SK-N-MC (cell line): Measurements from ENCODE around the gene GPR157.
"Not testable (repeated sequence)": the region's sequence is repeated elsewhere in the genome, so short reads cannot be mapped to it uniquely, and the experiment has no call there.

Experiments
- DNase-seq: peaks from one replicate; pipeline ENCODE4 v3.0.0-alpha.2; 2011; ENCODE audit warnings: low read depth, low spot score
- H3K27ac ChIP-seq: fragments of 200-600 bp; sonication (generic); 2 replicates; pipeline ENCODE4 v1.5.1; 2016; ENCODE audit warnings: mixed run types
- H3K36me3 ChIP-seq: fragments of 200-600 bp; sonication (generic); 2 replicates; pipeline ENCODE4 v1.6.1; 2017; ENCODE audit warnings: antibody characterized with exemption, low read length, mixed read lengths; ENCODE audit not compliant: insufficient read depth
- H3K4me3 ChIP-seq: fragments of 200-600 bp; sonication (generic); 2 replicates; pipeline ENCODE4 v1.5.1; 2016
- H3K9ac ChIP-seq: fragments of 200-600 bp; sonication (generic); 2 replicates; pipeline ENCODE4 v1.8.0; 2017; ENCODE audit warnings: mixed run types, mixed read lengths; ENCODE audit not compliant: insufficient read length
- H3K9me3 ChIP-seq: fragments of 200-600 bp; sonication (generic); 2 replicates; pipeline ENCODE4 v1.6.1; 2017; ENCODE audit warnings: low read depth, mild to moderate bottlenecking, antibody characterized with exemption, low read length, moderate library complexity, mixed read lengths
- EZH2 ChIP-seq: fragments of 200-600 bp; sonication (generic); IDR thresholded peaks from one replicate; pipeline ENCODE4 v1.6.1; 2017; ENCODE audit warnings: antibody characterized with exemption
- FOXP2 ChIP-seq: optimal IDR thresholded peaks from 2 replicates; pipeline ENCODE3; 2011; ENCODE audit warnings: mild to moderate bottlenecking, moderate library complexity; ENCODE audit not compliant: insufficient read depth; ENCODE audit errors: extremely low read length, control extremely low read depth
- POLR2AphosphoS5 ChIP-seq: IDR thresholded peaks from 2 replicates; pipeline ENCODE4 v1.6.1; 2012; ENCODE audit warnings: mild to moderate bottlenecking, low read depth, low read length, borderline replicate concordance

GPR157 gene

DNA sequence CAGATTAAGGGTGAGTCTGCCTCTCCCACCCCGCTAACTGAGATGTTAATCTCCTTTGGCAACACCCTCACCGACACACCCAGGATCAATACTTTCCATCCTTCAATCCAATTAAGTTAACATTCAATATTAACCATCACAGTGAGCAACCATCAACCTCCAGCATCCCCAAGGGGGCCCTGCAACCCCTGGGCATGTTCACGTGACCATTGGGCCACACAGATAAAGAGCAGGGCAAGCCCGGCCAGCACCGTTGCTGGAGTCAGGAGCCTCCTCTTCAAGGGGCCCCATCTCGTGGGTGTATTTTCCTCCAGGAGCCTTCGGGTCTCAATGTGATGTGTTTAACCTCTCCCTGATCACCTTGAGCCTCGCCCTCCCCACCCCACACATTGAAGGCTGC, 8.0 kb upstream of the GPR157 start:
- Histone ChIP-seq H3K9ac (no peak overlapping the region), H3K9me3 (no peaks in the 10 kb centered on the region), H3K36me3 (no peaks in the 10 kb centered on the region), H3K4me3 (no peak overlapping the region), H3K27ac (no peak overlapping the region)
- no peak for TF ChIP-seq FOXP2
- no peak for TF ChIP-seq EZH2
- no peak for TF ChIP-seq POLR2AphosphoS5
- no peak for DNase-seq

DNA sequence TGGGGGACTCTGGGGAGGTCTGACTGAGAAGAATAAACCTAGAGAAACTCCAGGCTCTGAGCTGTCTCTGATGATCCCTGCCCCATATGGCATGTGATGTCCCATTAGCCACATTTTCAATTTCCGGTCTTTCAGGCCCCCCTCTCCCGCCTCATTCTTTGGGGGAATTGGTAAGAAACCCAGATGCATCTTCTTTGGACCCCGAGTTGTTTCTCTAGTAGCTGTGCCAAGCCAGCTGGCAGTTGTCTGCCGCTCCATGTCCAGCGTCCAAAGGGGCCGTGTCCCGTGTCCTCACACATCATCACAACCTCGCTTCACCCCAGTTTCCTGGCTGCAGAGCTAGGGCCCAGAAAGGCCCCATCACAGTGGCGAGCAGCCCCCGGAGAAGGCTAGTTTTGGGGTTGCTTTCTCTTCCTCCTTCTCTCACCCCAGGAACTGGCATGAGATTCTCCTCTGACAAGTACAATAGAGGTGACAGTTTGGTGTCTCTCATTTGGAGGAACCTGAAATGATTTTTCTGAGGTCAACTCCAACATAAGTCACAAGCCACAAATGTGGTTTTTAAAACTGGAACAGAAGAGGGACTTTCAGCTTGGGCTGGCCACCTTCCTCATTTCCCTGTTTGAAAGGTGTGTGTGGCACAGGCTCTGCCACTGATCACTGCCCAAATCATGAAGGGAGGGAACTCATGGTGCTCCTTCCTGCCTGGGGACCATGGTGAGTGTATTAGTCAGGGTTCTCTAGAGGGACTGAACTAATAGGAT, 6.4 kb upstream of the GPR157 start:
- DNase-seq: no peak

DNA sequence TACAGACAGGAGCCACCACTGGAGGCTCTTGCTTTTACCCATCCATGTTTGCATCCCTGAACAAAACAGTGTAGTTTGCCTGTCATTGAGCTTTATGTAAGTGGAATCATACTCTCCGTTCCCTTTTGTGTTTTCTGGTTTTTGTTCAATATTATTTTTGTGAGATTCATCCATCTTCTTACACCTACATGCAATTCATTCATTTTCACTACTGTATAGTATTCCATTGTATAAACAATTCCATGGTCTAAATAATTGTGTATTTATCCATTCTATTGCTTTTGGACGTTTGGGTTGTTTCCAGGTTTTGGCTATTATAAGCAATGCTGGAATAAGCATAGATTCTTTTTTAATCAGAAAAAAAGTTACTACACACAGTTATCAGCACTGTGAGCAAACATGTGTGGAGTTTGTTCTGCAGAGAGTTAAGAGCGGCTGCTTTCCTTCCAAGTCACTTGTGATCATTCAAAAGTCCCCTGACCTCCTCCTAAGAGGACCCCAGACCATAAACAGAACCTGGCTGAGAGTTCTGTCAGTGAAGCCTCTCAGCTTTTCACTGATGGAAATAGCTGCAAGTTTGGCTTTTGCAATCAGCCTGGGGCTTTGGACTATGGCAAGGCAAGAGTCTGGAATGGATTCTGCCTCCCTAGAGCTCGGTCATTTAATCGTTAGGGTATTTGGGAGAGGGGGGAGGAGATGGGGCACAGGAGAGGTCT, 5.1 kb upstream of the GPR157 start:
- no peaks in the 10 kb centered on the region for H3K36me3 ChIP-seq
- H3K27ac ChIP-seq: no peak overlapping the region

More for the DNA sequence above, 6.4 kb upstream of the GPR157 start:
- TF ChIP-seq EZH2: no peak
- Histone ChIP-seq H3K36me3 (no peaks in the 10 kb centered on the region), H3K9ac (no peak overlapping the region), H3K4me3 (no peak overlapping the region), H3K9me3 (no peaks in the 10 kb centered on the region), H3K27ac (no peak overlapping the region)

DNA sequence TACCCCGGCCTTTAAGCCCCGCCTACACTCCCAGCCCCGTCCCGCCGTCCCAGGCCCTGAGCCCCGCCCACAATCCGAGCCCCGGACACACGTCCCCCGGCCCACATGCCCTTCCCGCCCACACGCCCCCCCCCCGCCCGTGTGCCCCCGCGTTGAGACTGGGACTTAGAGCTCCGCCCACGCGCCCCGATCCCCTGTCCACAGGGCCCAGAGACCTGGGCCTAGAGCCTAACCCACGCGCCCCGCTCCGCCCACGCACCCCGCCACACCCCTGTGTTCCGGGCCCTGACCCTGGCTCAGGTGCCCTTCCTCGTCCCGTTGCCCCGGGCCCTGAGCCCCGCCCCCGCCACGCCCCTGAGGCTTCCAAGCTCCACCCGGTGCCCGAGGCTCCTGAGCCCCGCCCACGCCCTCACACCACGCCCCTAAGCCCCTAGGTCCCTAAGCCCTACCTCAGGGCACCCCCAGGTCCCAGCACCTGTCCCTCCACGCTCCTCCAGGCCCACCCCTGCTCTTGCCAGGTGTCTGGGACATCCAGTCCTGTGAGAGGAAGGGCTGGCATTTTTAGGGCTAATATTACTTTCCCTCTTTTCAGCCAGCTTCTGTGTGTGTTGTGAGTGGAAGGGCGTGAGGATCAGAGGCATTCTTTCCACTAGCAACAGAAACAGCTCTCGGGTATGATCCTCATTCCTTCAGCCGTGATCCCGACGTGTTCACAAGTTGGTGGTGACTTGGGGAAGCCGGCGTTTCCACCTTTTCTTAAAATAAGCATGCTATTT, 552 bp upstream of the GPR157 start:
- Histone ChIP-seq H3K9me3 (no peaks in the 10 kb centered on the region), H3K9ac (no peak overlapping the region), H3K4me3 (peak overlapping the region; percentile 83), H3K27ac (peak overlapping the region; percentile 72), H3K36me3 (no peaks in the 10 kb centered on the region)
- TF ChIP-seq FOXP2: no peak
- no peak for TF ChIP-seq EZH2
- no peak; the same call in 1 of the 2 replicates for TF ChIP-seq POLR2AphosphoS5
- peak; percentile 14 for DNase-seq

More for the DNA sequence above, 5.1 kb upstream of the GPR157 start:
- no peak for TF ChIP-seq EZH2
- no peak for TF ChIP-seq FOXP2
- TF ChIP-seq POLR2AphosphoS5: no peak
- Histone ChIP-seq H3K4me3 (no peak overlapping the region), H3K9me3 (no peaks in the 10 kb centered on the region), H3K9ac (no peak overlapping the region)
- DNase-seq: no peak

DNA sequence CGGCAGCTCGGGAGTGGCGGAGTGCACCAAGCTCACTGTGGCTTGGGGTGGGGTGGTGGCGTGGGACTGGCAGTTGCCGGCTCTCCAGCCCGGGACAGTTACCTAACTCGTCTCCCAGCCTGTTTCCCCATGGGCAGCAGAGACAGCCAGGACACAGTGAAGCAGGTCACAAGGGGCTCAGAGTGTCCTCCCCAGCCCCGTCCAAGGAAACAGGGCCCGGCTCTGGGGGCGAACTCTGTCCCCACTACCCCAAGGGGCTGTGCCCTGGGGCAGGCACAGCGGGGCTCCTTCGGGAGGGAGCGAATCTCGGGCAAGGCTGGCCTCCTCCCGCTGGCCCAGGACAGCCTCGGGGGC, 759 bp downstream of the GPR157 start:
- DNase-seq: no peak
- H3K4me3 ChIP-seq: peak overlapping the region; percentile 89
- no peaks in the 10 kb centered on the region for H3K36me3 ChIP-seq
- H3K9ac ChIP-seq: peak overlapping the region; percentile 37
- TF ChIP-seq POLR2AphosphoS5: no peak
- TF ChIP-seq EZH2: no peak
- no peak for TF ChIP-seq FOXP2
- no peaks in the 10 kb centered on the region for H3K9me3 ChIP-seq
- H3K27ac ChIP-seq: no peak overlapping the region

DNA sequence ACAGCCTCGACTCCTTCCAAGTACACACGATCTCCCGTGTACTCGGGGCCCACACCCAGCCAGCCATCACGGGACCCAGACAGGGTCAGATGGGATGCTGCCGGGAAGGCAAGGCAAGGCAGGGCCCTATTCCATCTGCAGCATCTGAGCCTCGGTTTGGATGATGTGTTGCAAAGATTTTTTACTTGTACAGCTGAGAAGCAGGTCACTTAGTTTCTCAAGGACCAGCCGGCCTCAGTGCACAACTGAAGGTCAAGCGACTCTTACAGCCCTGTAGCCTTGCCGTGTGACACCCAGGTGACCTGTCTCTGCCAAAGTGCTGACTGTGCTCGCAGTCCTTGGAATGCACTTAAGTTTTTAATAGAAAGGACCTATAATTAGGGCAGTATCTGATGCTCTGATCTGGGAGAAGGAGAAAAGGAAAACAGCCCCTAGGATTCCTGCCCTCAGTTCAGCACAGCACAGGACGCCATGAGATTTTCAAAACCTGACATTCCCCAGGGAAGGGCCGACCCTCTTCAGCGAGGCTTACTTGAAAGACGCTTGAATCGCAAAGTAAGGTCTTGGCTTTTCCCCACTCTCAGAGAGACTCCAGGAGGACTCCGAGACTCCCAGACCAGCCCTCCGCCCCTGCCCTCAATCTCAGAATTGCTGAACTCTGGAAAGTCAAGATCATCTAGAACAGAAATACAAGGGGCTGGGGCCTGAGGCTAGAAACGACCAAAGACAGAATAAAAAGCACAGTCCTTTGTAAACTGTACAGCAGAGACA, 1.3 kb downstream of the GPR157 start:
- Histone ChIP-seq H3K9me3 (no peaks in the 10 kb centered on the region), H3K36me3 (no peaks in the 10 kb centered on the region), H3K9ac (no peak overlapping the region), H3K27ac (no peak overlapping the region), H3K4me3 (peak overlapping the region; percentile 89)
- DNase-seq: no peak
- TF ChIP-seq POLR2AphosphoS5: no peak
- no peak for TF ChIP-seq EZH2
- TF ChIP-seq FOXP2: no peak

DNA sequence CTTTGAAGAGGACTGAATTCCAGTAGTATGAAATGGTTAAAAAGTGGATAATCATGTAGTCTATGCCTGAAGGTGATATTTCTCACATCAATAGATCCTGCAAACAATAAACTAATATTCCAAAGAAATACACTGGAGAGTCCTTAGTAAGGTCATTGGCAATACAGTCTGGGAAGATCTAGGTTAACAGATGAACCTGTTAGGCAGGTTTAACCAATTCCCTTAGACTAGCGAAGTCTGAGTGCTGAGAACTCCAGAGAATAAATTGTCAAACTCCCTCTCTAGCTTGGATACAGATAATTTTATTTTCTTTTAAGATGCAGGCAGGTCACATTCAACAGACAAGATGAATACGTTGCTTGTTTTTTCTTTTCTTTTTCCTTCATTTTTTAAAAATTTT, 2.4 kb downstream of the GPR157 start:
- H3K9me3 ChIP-seq: no peaks in the 10 kb centered on the region
- H3K36me3 ChIP-seq: no peaks in the 10 kb centered on the region
- no peak overlapping the region for H3K9ac ChIP-seq
- no peak for TF ChIP-seq POLR2AphosphoS5
- TF ChIP-seq FOXP2: no peak
- TF ChIP-seq EZH2: no peak
- H3K4me3 ChIP-seq: no peak overlapping the region
- DNase-seq: no peak
- no peak overlapping the region for H3K27ac ChIP-seq

DNA sequence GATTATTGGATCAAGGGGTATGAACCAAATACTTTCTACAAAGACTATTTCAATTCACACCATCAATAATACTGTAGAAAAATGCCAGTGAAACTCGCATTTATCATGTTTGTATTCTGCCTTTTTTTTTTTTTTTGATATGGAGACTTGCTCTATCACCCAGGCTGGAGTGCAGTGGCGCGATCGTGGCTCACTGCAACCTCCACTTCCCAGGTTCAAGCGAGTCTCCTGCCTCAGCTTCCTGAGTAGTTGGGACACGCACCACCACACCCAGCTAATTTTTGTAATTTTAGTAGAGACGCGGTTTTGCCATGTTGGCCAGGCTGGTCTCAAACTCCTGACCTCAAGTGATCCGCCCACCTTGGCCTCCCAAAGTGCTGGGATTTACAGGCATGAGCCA, 3.1 kb downstream of the GPR157 start:
- DNase-seq, H3K9me3 ChIP-seq, H3K4me3 ChIP-seq, H3K9ac ChIP-seq, H3K36me3 ChIP-seq, H3K27ac ChIP-seq: not testable (repeated sequence)
